Activated gamma-delta T cell treated with Interleukin-2 at 50 U/mL for 16 hours (primary cell): Measurements from ENCODE around the gene PSAPL1.

ENCODE experiments used
- DNase-seq: peaks from one replicate; pipeline ENCODE4 v3.0.0-alpha.2; 2020

Gene PSAPL1

DNA sequence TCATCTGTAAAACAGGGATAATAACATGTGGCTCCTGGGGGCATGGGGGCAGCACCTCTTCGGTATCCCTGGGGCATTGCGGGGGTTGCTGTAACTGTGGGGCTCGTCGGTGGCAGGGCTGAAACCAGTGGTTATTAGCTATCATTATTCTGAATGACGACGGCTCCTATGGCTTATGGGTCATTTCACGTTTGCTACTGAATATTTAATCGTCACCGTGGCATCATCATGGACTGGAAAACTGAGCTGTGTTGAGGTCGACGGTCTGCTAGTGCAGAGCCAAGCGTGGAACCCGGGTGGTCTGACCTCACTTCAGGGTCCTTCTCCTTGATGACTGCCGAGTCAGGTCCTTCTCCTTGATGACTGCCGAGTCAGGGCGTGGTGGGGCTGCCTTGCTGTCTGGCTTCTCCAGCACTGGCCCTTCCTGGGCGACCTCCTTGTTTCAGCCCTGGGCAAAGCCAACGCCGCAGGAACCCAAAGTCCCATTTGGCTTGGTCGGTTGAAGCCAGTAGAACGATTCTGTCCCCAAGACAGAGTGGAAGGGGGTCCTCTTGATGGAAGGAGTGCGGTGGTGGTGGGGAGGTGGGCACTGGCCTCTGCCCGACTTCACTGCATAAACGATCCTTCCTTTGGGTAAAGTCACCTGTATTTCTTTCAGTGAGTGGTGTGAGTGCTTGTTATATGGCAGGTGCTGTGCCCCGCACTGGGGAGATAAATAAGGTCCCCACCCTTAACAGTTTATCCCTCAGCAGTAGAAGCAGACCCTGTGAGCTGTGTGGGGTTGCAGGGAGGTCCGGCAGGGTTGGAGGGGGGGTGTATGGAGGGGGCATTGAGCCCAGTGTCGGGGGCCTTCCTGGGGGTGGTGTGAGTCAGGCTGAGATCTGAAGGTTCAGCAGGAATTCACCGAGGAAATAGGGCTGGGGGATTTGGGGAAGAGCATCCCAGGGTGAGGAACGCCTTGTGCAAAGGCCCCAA lies 40.8 kb downstream of the PSAPL1 start:
- DNase-seq: no peak

DNA sequence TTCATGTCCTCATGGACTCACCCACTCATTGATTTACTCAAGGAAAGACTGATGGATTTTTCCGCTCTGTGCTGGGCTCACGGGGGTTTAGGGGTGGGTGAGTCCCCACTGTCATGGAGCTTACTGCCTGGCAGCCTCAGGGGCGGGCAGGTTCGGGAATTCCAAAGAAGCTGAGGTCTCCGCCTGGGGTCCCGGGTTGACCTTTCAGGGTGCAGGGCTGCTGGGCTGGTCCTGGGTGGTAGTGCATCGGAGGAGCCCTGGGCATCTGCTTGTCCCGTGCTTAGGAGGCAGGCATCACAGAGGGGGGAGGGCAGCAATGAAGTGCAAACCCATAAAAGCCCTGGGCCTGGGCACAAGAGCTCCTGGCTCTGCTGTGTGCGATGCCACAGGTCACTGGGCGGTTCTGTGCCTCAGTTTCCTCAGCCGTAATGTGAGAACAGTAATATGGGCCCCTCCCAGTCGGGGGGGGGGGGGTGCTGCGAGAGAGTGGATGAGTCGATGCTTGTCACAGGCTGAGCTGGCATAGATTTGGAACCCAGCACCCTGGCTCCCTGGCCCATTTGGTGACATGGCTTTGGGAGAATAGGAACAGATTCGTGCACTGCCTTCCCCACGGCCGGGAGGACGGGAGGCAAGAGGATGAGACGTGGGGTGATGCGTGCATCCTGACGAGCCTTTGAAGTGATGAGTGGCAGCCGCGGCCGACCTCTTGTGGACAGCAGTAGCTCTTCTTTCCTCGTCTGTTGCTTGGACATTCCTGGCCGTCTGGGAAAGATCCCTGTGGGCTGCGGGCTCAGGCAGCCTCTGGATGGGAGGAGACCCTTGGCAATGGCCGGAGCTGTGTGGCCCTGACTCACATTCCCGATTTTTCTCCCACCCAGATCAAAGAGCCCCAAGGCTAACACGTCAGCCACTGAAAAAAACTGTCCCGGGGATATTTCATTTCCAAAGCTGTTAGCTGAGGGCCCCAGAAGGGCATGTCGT lies 42.0 kb downstream of the PSAPL1 start:
- DNase-seq: no peak

DNA sequence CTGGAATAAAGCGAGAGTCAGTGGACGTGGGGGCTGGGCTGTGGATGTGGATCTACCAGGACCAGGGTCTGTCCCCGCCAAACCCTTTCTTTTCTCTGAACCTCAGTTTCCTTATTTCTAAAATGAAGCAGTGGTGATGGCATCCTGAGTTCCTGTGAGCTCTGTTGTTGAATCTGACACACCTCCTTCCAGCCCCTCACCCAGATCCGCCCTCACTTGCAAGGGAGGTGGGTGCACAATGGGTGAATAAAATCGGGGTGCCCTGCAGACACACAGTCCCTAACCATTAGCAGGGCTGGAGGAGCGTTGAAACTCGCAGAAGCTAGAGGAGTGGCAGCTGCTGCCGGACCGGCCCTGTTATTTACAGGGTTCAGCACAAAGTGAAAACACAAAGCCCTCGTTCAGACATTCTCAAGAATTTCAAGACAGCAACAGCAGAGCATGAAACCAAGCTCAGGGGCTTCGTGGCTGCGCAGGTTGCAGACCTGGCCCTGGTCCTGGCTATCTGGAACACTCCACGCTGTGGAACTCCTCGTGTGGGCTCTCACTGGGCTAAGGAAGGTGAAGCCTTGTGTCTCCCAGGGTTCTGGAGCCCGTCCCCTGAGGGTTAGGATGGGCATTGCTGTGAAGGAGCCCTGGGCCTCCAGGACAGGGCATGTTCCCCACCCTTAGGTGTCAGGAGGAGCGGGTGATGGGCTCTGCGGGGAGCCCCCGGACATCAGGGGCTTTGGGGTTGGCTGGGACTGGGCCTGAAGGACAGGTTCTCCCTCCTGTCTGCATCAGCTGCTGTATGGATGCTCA lies 42.9 kb downstream of the PSAPL1 start:
- DNase-seq: no peak

DNA sequence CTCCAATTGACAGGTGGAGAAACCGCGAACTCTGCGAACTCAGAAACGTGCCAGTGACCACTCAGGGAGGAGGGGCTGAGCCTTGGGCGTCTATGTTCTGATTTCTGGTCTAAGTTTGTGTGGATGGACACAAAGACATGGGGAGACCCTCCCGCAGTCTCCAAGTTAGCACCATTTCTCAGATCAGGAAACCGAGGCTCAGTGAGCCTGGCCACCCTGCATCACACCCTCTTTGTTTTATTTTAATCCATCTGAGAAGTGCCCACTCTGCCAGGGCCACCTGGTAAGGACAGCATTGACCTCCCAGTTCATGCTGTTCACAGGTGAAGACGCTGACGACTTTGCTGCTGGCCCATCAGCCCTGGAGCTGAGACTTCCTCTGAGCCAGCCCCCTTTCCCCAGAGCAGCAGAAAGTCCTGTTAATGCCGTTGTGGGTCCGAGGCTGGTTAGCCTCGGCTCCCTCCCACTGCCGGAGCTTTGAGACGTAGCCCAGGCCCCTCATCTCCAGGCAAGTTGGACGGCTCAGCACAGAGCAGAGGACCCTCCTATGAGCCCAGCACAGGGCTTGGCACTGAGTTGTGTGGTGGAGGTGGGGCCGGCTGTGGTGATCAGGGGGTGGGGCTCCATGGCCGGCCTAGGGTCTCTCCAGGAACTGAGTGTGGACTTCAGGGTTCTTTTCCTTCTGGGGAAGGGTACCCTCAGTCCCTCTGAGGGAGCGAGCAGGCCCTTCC lies 43.7 kb downstream of the PSAPL1 start:
- no peak for DNase-seq

- DNase-seq: no peak
These were observed 44.4 kb downstream of the PSAPL1 start for GRCh38 chr4:7390336-7390735.

- DNase-seq: no peak
These were observed 45.0 kb downstream of the PSAPL1 start for GRCh38 chr4:7389719-7390118.

- no peak for DNase-seq
These were observed 45.5 kb downstream of the PSAPL1 start for GRCh38 chr4:7389101-7389701.

- DNase-seq: no peak
These were observed 46.1 kb downstream of the PSAPL1 start for GRCh38 chr4:7388627-7389026.

GRCh38 chr4:7387925-7388324 lies 46.8 kb downstream of the PSAPL1 start:
- no peak for DNase-seq

DNA sequence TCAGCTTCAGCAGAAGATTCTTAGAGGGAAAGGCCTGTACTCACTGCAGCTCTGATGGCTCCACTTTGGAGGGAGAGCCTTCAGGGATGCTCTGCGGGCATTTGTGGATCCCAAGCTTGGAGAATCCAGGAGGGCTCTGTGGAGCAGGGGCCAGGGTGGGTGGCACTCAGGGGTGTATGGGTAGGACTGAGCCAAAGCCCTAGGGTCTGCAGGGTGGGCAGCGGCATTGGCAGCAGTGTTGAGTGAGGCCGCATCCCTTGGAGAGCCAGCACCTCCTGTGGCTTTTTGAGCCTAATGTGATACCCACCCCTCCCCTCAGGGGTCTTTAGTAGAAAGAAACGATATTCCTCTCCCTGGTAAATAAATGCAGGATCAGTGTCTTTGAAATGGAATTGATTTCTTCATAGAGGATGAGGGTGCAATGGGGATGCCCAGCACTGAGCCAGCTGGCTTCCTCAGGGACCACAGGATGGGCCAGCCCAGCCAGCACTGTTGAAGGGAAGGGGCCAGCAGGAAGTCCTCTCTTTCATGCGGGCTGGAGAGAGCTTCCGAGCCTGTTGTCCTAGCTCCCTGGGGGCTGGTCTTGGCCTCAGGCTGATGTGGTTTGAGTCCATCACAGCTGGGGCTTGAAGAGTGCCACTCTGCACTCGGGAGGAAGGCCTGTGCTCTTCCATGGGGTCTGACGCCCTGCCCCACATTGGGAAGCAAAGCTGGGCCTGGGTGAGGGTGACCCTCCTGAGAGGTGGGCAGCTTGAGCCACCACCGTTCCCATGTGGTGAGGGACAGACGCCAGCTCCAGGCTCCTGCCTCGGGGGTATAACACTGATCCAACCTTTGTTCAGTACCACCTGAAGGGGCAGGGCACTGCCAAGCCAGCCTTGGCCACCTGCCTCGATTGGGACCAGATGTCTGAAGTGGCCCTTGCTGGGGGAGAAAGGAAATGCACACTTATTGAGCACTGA lies 49.5 kb downstream of the PSAPL1 start:
- no peak for DNase-seq

- no peak for DNase-seq
These were observed 50.5 kb downstream of the PSAPL1 start for GRCh38 chr4:7384003-7384928.

DNA sequence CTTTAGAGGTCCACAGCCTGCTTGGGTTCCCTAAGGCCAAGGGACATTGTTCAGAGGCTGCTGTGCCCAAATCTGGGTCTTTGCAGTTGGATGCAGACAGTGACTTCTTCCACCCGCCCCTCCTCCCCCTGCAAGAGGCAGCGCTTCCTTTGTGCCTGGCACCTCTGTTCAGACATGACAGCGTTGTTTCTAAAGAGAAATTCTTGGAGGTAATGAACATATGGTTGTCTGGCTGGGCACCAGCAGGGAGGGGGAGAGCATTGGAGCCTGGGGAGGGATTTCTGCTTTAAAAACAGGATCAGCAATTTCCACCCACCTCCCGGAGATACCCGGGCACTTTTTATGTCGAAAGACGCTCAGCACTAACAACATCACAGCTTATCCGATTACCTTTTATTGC lies 51.5 kb downstream of the PSAPL1 start:
- DNase-seq: no peak

- no peak for DNase-seq
These were observed 52.1 kb downstream of the PSAPL1 start for GRCh38 chr4:7382634-7383014.

DNA sequence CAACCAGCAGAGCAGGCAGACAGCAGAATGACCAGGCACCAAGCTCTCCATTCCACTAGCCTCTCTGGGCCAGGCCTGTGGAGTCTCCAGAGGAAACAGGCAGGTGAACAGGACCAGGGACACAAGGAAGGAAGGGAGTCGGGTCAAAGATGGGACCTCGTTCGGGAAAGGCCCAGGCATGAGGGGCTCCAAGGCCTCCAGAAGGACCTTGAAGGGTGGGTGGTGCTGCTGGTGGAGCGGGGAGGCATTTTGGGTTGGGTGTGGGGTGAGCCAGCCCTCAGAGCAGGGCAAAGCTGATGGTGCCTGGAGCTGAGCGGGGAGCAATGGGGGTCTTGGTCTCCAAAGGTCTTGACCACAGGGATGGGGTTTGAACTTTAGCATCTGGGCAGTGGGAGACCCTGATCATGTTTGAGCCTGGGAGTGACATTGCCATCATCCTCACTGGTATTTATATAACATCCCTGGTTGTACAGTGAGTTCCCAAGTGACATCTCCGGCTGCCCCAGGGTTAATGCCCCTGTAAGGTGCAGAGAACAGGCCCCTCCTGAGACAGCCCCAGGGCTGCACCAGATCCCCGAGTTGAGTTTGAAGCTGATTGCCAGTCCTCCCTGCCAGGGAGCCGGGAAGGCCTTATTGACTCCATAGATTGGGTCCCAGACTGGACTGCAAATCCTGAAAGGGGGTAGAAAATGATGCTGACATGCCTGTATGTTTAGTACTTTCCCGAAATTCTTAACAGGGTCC lies 52.7 kb downstream of the PSAPL1 start:
- DNase-seq: no peak

- DNase-seq: no peak
These were observed 53.4 kb downstream of the PSAPL1 start for GRCh38 chr4:7381221-7381889.
